Ishikawa (cell line): ENCODE measurements around the gene PORCN.

ENCODE experiments used
- CEBPB ChIP-seq: IDR thresholded peaks from 2 replicates; pipeline ENCODE4 v1.6.1; 2012
- CREB1 ChIP-seq: IDR thresholded peaks from 2 replicates; pipeline ENCODE4 v1.6.1; 2012; ENCODE audit warnings: low read depth
- EGR1 ChIP-seq: IDR thresholded peaks from 2 replicates; pipeline ENCODE4 v1.6.1; 2012
- EP300 ChIP-seq: IDR thresholded peaks from 2 replicates; pipeline ENCODE4 v1.6.1; 2012; ENCODE audit warnings: borderline replicate concordance
- FOXM1 ChIP-seq: IDR thresholded peaks from 2 replicates; pipeline ENCODE4 v1.6.1; 2012; ENCODE audit warnings: low read depth, borderline replicate concordance
- NFIC ChIP-seq: IDR thresholded peaks from 2 replicates; pipeline ENCODE4 v1.6.1; 2012
- RAD21 ChIP-seq: IDR thresholded peaks from 2 replicates; pipeline ENCODE4 v1.6.1; 2012; ENCODE audit warnings: low read depth
- REST ChIP-seq: IDR thresholded peaks from 2 replicates; pipeline ENCODE4 v1.6.1; 2012; ENCODE audit warnings: low read depth, mild to moderate bottlenecking
- TAF1 ChIP-seq: IDR thresholded peaks from 2 replicates; pipeline ENCODE4 v1.6.1; 2012; ENCODE audit warnings: low read depth, mild to moderate bottlenecking
- TCF12 ChIP-seq: IDR thresholded peaks from 2 replicates; pipeline ENCODE4 v1.6.1; 2012; ENCODE audit warnings: low read depth
- TEAD4 ChIP-seq: IDR thresholded peaks from 2 replicates; pipeline ENCODE4 v1.6.1; 2012
- USF1 ChIP-seq: IDR thresholded peaks from 2 replicates; pipeline ENCODE4 v1.6.1; 2012
- YY1 ChIP-seq: IDR thresholded peaks from 2 replicates; pipeline ENCODE4 v1.6.1; 2012; ENCODE audit warnings: low read depth
- ZBTB7A ChIP-seq: IDR thresholded peaks from 2 replicates; pipeline ENCODE4 v1.6.1; 2012; ENCODE audit warnings: low read depth
- TF ChIP-seq, protein P1 (sequence below): IDR thresholded peaks from 2 replicates; pipeline ENCODE4 v1.6.1; 2012

Gene PORCN

DNA sequence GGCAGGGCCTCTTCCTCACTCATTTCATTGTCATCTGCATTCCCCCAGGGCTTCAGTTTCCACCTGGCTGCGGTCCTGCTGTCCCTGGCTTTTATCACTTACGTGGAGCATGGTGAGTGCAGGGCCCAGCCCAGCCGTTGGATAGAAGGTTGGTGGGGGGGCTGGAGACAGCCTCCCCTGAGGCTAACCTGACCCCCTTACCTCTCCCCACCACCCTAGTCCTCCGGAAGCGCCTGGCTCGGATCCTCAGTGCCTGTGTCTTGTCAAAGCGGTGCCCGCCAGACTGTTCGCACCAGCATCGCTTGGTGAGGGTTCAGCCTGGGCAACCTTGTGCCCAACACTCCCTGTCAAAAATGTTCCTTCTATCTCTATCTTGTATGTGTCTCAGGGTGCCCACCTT is 7.0 kb downstream of the PORCN start:
- no peak for TF ChIP-seq USF1
- TF ChIP-seq EP300, result no peak
- TF ChIP-seq FOXM1, result no peak
- TF ChIP-seq, protein P1, sequence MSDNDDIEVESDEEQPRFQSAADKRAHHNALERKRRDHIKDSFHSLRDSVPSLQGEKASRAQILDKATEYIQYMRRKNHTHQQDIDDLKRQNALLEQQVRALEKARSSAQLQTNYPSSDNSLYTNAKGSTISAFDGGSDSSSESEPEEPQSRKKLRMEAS, result no peak
- TF ChIP-seq TCF12, result no peak
- no peak for TF ChIP-seq NFIC
- no peak for TF ChIP-seq TEAD4
- no peak for TF ChIP-seq CEBPB
- no peak for TF ChIP-seq EGR1
- TF ChIP-seq TAF1, result no peak
- TF ChIP-seq ZBTB7A, result no peak
- TF ChIP-seq CREB1, result no peak
- no peak for TF ChIP-seq YY1
- no peak for TF ChIP-seq RAD21
- TF ChIP-seq REST, result no peak

- TF ChIP-seq EGR1 (no peak), FOXM1 (no peak), TCF12 (no peak), RAD21 (no peak), USF1 (no peak), EP300 (no peak), TEAD4 (no peak), ZBTB7A (no peak), YY1 (no peak), REST (no peak), CEBPB (no peak), TAF1 (no peak), CREB1 (no peak), NFIC (no peak)
- TF ChIP-seq, protein P1, result no peak
Measured at GRCh38 chrX:48516285-48516684, 7.5 kb downstream of the PORCN start.

DNA sequence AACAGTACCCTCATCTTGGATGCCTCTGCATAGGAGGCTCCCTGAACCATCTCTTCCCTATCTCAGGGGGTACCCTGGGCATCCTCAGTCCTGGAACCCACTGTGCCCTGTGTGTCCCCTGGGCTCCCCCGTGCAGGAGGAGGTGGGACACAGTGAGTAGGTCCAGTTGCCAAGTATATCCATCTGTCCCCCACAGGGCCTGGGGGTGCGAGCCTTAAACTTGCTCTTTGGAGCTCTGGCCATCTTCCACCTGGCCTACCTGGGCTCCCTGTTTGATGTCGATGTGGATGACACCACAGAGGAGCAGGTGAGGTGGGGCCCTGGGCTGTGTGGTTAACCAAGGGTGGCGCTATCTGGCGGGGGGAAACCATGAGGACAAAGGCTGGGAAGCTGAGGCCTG is 8.2 kb downstream of the PORCN start:
- TF ChIP-seq TCF12 (no peak), FOXM1 (no peak), NFIC (no peak), EP300 (no peak), ZBTB7A (no peak), CEBPB (no peak), CREB1 (no peak), USF1 (no peak), RAD21 (no peak)
- TF ChIP-seq, protein P1, result no peak

- no peak for TF ChIP-seq CEBPB
Measured at GRCh38 chrX:48520455-48520854, 11.7 kb downstream of the PORCN start.

- TF ChIP-seq REST, result no peak
- TF ChIP-seq CEBPB, result no peak
- TF ChIP-seq ZBTB7A, result no peak
- TF ChIP-seq NFIC, result no peak
- no peak for TF ChIP-seq TAF1
- TF ChIP-seq TEAD4, result no peak
- TF ChIP-seq EGR1, result no peak
- TF ChIP-seq CREB1, result no peak
- no peak for TF ChIP-seq EP300
- TF ChIP-seq RAD21, result no peak
- TF ChIP-seq TCF12, result no peak
- TF ChIP-seq FOXM1, result no peak
- TF ChIP-seq, protein P1, result no peak
- no peak for TF ChIP-seq USF1
- no peak for TF ChIP-seq YY1
Measured at GRCh38 chrX:48520976-48521352, 12.2 kb downstream of the PORCN start.
